ENCODE measurements around the gene COBL. TPM values are rescaled to one million over a fixed set of nuclear protein-coding genes. Genes with fewer than 3 reads are reported as not detected.

Gene COBL
- total RNA-seq, 1 donor from 2014 or later = not detected

- Mint-ChIP-seq H3K36me3 (ENCODE audit: unreplicated experiment) (no peaks in the 10 kb centered on the region), H3K27ac (ENCODE audit: unreplicated experiment) (no peak overlapping the region), H3K9me3 (ENCODE audit: unreplicated experiment) (peaks cover 4% of the 10 kb centered on the region), H3K4me3 (ENCODE audit: unreplicated experiment) (no peak overlapping the region), H3K27me3 (ENCODE audit: unreplicated experiment) (no peaks in the 10 kb centered on the region), H3K4me1 (ENCODE audit: unreplicated experiment) (peaks cover 8% of the 10 kb centered on the region)
- TF ChIP-seq CTCF (IDR thresholded peaks at IDR 0.05) = peak; percentile 7
- no peak for DNase-seq (ENCODE audit: extremely low spot score, unreplicated experiment)
Observed at GRCh38 chr7:51060536-51060935, 256.1 kb downstream of the COBL start.

- TF ChIP-seq CTCF (IDR thresholded peaks at IDR 0.05) = no peak
- H3K27ac Mint-ChIP-seq (ENCODE audit: unreplicated experiment) = no peak overlapping the region
- H3K36me3 Mint-ChIP-seq (ENCODE audit: unreplicated experiment) = no peaks in the 10 kb centered on the region
- H3K4me3 Mint-ChIP-seq (ENCODE audit: unreplicated experiment) = no peak overlapping the region
- H3K9me3 Mint-ChIP-seq (ENCODE audit: unreplicated experiment) = no peaks in the 10 kb centered on the region
- no peaks in the 10 kb centered on the region for H3K27me3 Mint-ChIP-seq (ENCODE audit: unreplicated experiment)
- peak; percentile 44 for DNase-seq (ENCODE audit: extremely low spot score, unreplicated experiment)
- peaks cover 8% of the 10 kb centered on the region for H3K4me1 Mint-ChIP-seq (ENCODE audit: unreplicated experiment)
Observed at GRCh38 chr7:51059504-51060142, 257.0 kb downstream of the COBL start.

- Mint-ChIP-seq H3K27ac (ENCODE audit: unreplicated experiment) (no peak overlapping the region), H3K27me3 (ENCODE audit: unreplicated experiment) (no peaks in the 10 kb centered on the region), H3K4me3 (ENCODE audit: unreplicated experiment) (no peak overlapping the region), H3K4me1 (ENCODE audit: unreplicated experiment) (peaks cover 8% of the 10 kb centered on the region), H3K9me3 (ENCODE audit: unreplicated experiment) (no peaks in the 10 kb centered on the region), H3K36me3 (ENCODE audit: unreplicated experiment) (no peaks in the 10 kb centered on the region)
- DNase-seq (ENCODE audit: extremely low spot score, unreplicated experiment) = peak; percentile 64
- TF ChIP-seq CTCF (IDR thresholded peaks at IDR 0.05) = no peak
Observed at GRCh38 chr7:51058764-51059163, 257.8 kb downstream of the COBL start.

GRCh38 chr7:51055039-51055840 lies 261.4 kb downstream of the COBL start:
- peaks cover 10% of the 10 kb centered on the region for H3K27me3 Mint-ChIP-seq (ENCODE audit: unreplicated experiment)
- H3K4me1 Mint-ChIP-seq (ENCODE audit: unreplicated experiment) = peaks cover 8% of the 10 kb centered on the region
- no peak overlapping the region for H3K4me3 Mint-ChIP-seq (ENCODE audit: unreplicated experiment)

More at GRCh38 chr7:51055039-51055840, 261.4 kb downstream of the COBL start:
- Mint-ChIP-seq H3K36me3 (ENCODE audit: unreplicated experiment) (no peaks in the 10 kb centered on the region), H3K9me3 (ENCODE audit: unreplicated experiment) (no peaks in the 10 kb centered on the region), H3K27ac (ENCODE audit: unreplicated experiment) (no peak overlapping the region)
- DNase-seq (ENCODE audit: extremely low spot score, unreplicated experiment) = peak; percentile 78
- no peak for TF ChIP-seq CTCF (IDR thresholded peaks at IDR 0.05)

Measured in osteocyte (in vitro differentiated cells).